ENCODE measurements around the gene SH2D6. TPM values are rescaled to one million over a fixed set of nuclear protein-coding genes. Genes with fewer than 3 reads are reported as not detected.

Gene SH2D6
- total and polyA plus RNA-seq, 9 of the 15 experiments (the other 6 are each of a cell fraction or from before 2014, with no cell fraction given): 0.07 to 0.76 (median 0.33) TPM; not detected in 2

DNA sequence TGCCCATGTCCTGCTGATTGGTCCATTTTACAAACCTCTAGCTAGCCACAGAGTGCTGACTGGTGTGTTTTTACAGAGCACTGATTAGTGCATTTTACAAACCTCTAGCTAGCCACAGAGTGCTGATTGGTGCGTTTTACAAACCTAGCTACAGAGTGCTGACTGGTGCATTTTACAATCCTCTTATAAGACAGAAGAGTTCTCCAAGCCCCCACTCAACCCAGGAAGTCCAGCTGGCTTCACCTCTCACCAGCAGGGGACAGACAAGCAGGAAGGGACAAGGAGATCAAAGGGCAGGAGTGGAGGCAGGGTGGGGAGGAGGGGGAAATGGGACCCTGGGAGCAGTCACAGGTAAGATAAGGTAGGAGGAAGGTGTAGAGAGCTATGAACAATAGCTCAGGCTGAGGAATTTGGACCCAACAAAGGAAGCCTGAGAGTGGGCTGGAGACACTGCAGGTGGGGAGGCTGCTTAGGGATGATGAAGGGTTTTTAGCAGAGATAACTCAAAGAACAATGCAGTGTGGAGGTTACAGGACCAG, 37.1 kb downstream of the SH2D6 start (continued):
- TF ChIP-seq CUX1 (CRISPR knock-in tag; IDR thresholded peaks at IDR 0.05): no peak
- TF ChIP-seq ZEB2 (IDR thresholded peaks at IDR 0.05): peak; percentile 71
- TF ChIP-seq CREM (IDR thresholded peaks at IDR 0.05; ENCODE audit: low read depth): 0 out of 2 replicates have a peak, but pooled peaks have one; percentile 9
- peak; percentile 61 for TF ChIP-seq NR2C1 (IDR thresholded peaks at IDR 0.05)
- no peak for TF ChIP-seq NR2C1 (tag; IDR thresholded peaks at IDR 0.05)
- no peak for TF ChIP-seq JUN (IDR thresholded peaks at IDR 0.05; ENCODE audit: borderline replicate concordance, low read depth, low read length)
- TF ChIP-seq JUN (CRISPR knock-in tag; IDR thresholded peaks at IDR 0.05; ENCODE audit: borderline replicate concordance): no peak
- TF ChIP-seq C11orf30 (IDR thresholded peaks at IDR 0.05; ENCODE audit: low read depth): peak; percentile 91
- TF ChIP-seq CHAMP1 (IDR thresholded peaks at IDR 0.05): peak; percentile 46; the same call in 1 of the 2 replicates
- no peak for TF ChIP-seq NR2C2 (CRISPR knock-in tag; IDR thresholded peaks at IDR 0.05)
- TF ChIP-seq NR2C2 (tag; IDR thresholded peaks at IDR 0.05): peak; percentile 15; the same call in 1 of the 2 replicates
- TF ChIP-seq CC2D1A (IDR thresholded peaks at IDR 0.05): peak; percentile 58; the same call in 1 of the 2 replicates
- TF ChIP-seq E2F4 (CRISPR knock-in tag; IDR thresholded peaks at IDR 0.05; ENCODE audit: low read depth): no peak
- TF ChIP-seq MAFF (IDR thresholded peaks at IDR 0.05; ENCODE audit: low read length): peak; percentile 65
- TF ChIP-seq RAD21 (CRISPR knock-in tag; conservative IDR thresholded peaks at IDR 0.05 in 1 of 2, IDR thresholded peaks at IDR 0.05 in 1 of 2): peak in 1 of 2 experiments; percentile 30; a peak in 2 of 4 replicates
- TF ChIP-seq RBM14 (IDR thresholded peaks at IDR 0.05; ENCODE audit: borderline replicate concordance, insufficient read depth, low read depth, low read length): no peak
- TF ChIP-seq, protein P1, sequence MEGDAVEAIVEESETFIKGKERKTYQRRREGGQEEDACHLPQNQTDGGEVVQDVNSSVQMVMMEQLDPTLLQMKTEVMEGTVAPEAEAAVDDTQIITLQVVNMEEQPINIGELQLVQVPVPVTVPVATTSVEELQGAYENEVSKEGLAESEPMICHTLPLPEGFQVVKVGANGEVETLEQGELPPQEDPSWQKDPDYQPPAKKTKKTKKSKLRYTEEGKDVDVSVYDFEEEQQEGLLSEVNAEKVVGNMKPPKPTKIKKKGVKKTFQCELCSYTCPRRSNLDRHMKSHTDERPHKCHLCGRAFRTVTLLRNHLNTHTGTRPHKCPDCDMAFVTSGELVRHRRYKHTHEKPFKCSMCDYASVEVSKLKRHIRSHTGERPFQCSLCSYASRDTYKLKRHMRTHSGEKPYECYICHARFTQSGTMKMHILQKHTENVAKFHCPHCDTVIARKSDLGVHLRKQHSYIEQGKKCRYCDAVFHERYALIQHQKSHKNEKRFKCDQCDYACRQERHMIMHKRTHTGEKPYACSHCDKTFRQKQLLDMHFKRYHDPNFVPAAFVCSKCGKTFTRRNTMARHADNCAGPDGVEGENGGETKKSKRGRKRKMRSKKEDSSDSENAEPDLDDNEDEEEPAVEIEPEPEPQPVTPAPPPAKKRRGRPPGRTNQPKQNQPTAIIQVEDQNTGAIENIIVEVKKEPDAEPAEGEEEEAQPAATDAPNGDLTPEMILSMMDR (IDR thresholded peaks at IDR 0.05 in 2 of 3, conservative IDR thresholded peaks at IDR 0.05 in 1 of 3; ENCODE audit: insufficient read depth in 2 of 3, low read depth in 1 of 3, low read length in 3 of 3): peak in 2 of 3 experiments; percentile 28 to 41; a peak in 3 of 6 replicates
- peak; percentile 30; the same call in 1 of the 2 replicates for TF ChIP-seq DPF2 (IDR thresholded peaks at IDR 0.05)

All from K562 (cell line).